ENCODE measurements around the gene CASP14.

DNA sequence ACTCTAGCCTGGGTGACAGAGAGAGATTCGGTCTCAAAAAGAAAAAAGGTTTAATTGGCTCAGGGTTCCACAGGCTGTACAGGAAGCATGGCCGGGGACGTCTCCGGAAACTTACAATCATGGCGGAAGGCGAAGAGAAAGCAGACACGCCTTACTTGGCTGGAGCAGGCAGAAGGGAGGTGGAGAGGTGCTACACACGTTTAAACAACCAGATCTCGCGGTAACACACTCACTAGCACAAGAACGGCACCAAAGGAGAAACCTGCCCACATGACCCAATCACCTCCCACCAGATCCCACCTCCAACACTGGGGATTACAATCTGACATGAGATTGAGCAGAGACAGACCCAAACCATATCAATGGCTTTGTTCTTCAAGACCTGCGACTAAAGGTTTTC lies 12.8 kb downstream of the CASP14 start:
- TF ChIP-seq POLR2A (IDR thresholded peaks at IDR 0.05; ENCODE audit: low read depth, low read length) (no peak), TAF1 (IDR thresholded peaks at IDR 0.05; ENCODE audit: borderline replicate concordance, low read depth, low read length) (no peak)

All from GM12892 (cell line).